AG09319 (cell line): Measurements from ENCODE around the gene RRBP1.

ENCODE experiments used
- DNase-seq: peaks from one replicate; pipeline ENCODE4 v3.0.0-alpha.2; 2010; ENCODE audit warnings: low read depth; ENCODE audit errors: extremely low read depth
- TF ChIP-seq, protein P1 (sequence below): IDR thresholded peaks from 2 replicates; pipeline ENCODE4 v1.5.1; 2011; ENCODE audit warnings: low read depth, mild to moderate bottlenecking, inconsistent platforms, low read length, moderate library complexity

RRBP1 gene

GRCh38 chr20:17611540-17612286 is 70.3 kb downstream of the RRBP1 start:
- DNase-seq = no peak

DNA sequence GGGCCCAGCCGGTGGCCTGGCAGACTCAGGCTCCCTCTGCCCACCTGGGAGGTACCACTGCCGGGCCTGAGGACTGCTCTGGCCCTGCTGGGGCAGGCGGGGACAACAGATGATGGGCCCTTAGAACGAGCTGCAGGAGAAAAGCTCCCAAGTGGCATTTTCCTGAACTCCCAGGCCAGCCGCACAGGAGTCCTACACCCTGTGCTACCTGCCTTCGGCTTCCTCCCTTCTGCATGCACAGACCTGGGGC is 70.8 kb downstream of the RRBP1 start:
- TF ChIP-seq, protein P1, sequence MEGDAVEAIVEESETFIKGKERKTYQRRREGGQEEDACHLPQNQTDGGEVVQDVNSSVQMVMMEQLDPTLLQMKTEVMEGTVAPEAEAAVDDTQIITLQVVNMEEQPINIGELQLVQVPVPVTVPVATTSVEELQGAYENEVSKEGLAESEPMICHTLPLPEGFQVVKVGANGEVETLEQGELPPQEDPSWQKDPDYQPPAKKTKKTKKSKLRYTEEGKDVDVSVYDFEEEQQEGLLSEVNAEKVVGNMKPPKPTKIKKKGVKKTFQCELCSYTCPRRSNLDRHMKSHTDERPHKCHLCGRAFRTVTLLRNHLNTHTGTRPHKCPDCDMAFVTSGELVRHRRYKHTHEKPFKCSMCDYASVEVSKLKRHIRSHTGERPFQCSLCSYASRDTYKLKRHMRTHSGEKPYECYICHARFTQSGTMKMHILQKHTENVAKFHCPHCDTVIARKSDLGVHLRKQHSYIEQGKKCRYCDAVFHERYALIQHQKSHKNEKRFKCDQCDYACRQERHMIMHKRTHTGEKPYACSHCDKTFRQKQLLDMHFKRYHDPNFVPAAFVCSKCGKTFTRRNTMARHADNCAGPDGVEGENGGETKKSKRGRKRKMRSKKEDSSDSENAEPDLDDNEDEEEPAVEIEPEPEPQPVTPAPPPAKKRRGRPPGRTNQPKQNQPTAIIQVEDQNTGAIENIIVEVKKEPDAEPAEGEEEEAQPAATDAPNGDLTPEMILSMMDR = no peak; the same call in 1 of the 2 replicates
- no peak for DNase-seq

More at GRCh38 chr20:17611540-17612286, 70.3 kb downstream of the RRBP1 start:
- TF ChIP-seq, protein P1 = peak; percentile 40; the same call in 1 of the 2 replicates

- DNase-seq = no peak
- TF ChIP-seq, protein P1 = no peak
These were observed 71.3 kb downstream of the RRBP1 start for GRCh38 chr20:17610566-17611289.

GRCh38 chr20:17609811-17610377 is 72.1 kb downstream of the RRBP1 start:
- TF ChIP-seq, protein P1 = no peak
- DNase-seq = no peak

- DNase-seq = no peak
- TF ChIP-seq, protein P1 = no peak
These were observed 73.1 kb downstream of the RRBP1 start for GRCh38 chr20:17608701-17609497.

- DNase-seq = no peak
- TF ChIP-seq, protein P1 = no peak
These were observed 76.0 kb downstream of the RRBP1 start for GRCh38 chr20:17606001-17606400.
